ENCODE results near the gene STPG3. TPM values are rescaled to one million over a fixed set of nuclear protein-coding genes. Genes with fewer than 3 reads are reported as not detected.

The STPG3 gene
- total and polyA plus RNA-seq, 4 donors: not detected

- H3K9me3 ChIP-seq (ENCODE audit: control insufficient read depth in 4 of 4, low read length in 3 of 4): no peaks in the 10 kb centered on the region
- H3K4me3 ChIP-seq (ENCODE audit: low read depth in 1 of 3, low read length in 3 of 3): no peak overlapping the region
- no peak for DNase-seq (ENCODE audit: low spot score)
- no peak overlapping the region for H3K27ac ChIP-seq (ENCODE audit: low read depth in 1 of 2, low read length in 2 of 2)
- H3K9ac ChIP-seq (ENCODE audit: low read depth in 1 of 2, low read length in 2 of 2): no peak overlapping the region
- 78% methylated on average over 18 of the region's 18 CpGs for WGBS
- H3K27me3 ChIP-seq (ENCODE audit: control insufficient read depth in 4 of 4, insufficient read depth in 4 of 4, low read length in 3 of 4): no peaks in the 10 kb centered on the region
- TF ChIP-seq MAX (IDR thresholded peaks at IDR 0.05) (no peak), HNF4A (conservative IDR thresholded peaks at IDR 0.05) (no peak), RAD21 (IDR thresholded peaks at IDR 0.05) (no peak), RXRA (IDR thresholded peaks at IDR 0.05) (no peak), EGR1 (IDR thresholded peaks at IDR 0.05; ENCODE audit: low read depth in 2 of 2) (no peak), ATF3 (IDR thresholded peaks at IDR 0.05) (no peak), HNF4G (IDR thresholded peaks at IDR 0.05) (no peak)
- H3K36me3 ChIP-seq (ENCODE audit: control insufficient read depth in 4 of 4, insufficient read depth in 3 of 4, low read depth in 1 of 4, low read length in 3 of 4): no peaks in the 10 kb centered on the region
- H3K4me1 ChIP-seq (ENCODE audit: control insufficient read depth in 4 of 4, insufficient read depth in 4 of 4, low read length in 3 of 4): peaks cover 5 to 22% (median 8%) of the 10 kb centered on the region in 4 donors
Observed at GRCh38 chr9:137234758-137235423, 16.2 kb upstream of the STPG3 start.

GRCh38 chr9:137235424-137236237 lies 15.5 kb upstream of the STPG3 start:
- H3K36me3 ChIP-seq (ENCODE audit: control insufficient read depth in 4 of 4, insufficient read depth in 3 of 4, low read depth in 1 of 4, low read length in 3 of 4): no peaks in the 10 kb centered on the region
- no peaks in the 10 kb centered on the region for H3K27me3 ChIP-seq (ENCODE audit: control insufficient read depth in 4 of 4, insufficient read depth in 4 of 4, low read length in 3 of 4)
- H3K27ac ChIP-seq (ENCODE audit: low read depth in 1 of 2, low read length in 2 of 2): no peak overlapping the region
- H3K4me1 ChIP-seq (ENCODE audit: control insufficient read depth in 4 of 4, insufficient read depth in 4 of 4, low read length in 3 of 4): peaks cover 5 to 26% (median 8%) of the 10 kb centered on the region in 4 donors
- 63% methylated on average over 35 of the region's 35 CpGs for whole genome bisulfite sequencing
- DNase-seq (ENCODE audit: low spot score): no peak
- H3K9ac ChIP-seq (ENCODE audit: low read depth in 1 of 2, low read length in 2 of 2): no peak overlapping the region
- TF ChIP-seq HNF4G (IDR thresholded peaks at IDR 0.05) (no peak), TAF1 (conservative IDR thresholded peaks at IDR 0.05) (no peak)
- no peaks in the 10 kb centered on the region for H3K9me3 ChIP-seq (ENCODE audit: control insufficient read depth in 4 of 4, low read length in 3 of 4)
- no peak overlapping the region for H3K4me3 ChIP-seq (ENCODE audit: low read depth in 1 of 3, low read length in 3 of 3)

GRCh38 chr9:137236238-137236935 lies 14.7 kb upstream of the STPG3 start:
- H3K4me3 ChIP-seq (ENCODE audit: low read depth in 1 of 3, low read length in 3 of 3): no peak overlapping the region

More at GRCh38 chr9:137236238-137236935, 14.7 kb upstream of the STPG3 start:
- Histone ChIP-seq H3K36me3 (ENCODE audit: control insufficient read depth in 4 of 4, insufficient read depth in 3 of 4, low read depth in 1 of 4, low read length in 3 of 4) (no peaks in the 10 kb centered on the region), H3K9me3 (ENCODE audit: control insufficient read depth in 4 of 4, low read length in 3 of 4) (no peaks in the 10 kb centered on the region), H3K27me3 (ENCODE audit: control insufficient read depth in 4 of 4, insufficient read depth in 4 of 4, low read length in 3 of 4) (no peaks in the 10 kb centered on the region), H3K4me1 (ENCODE audit: control insufficient read depth in 4 of 4, insufficient read depth in 4 of 4, low read length in 3 of 4) (peaks cover 5 to 26% (median 8%) of the 10 kb centered on the region in 4 donors), H3K27ac (ENCODE audit: low read depth in 1 of 2, low read length in 2 of 2) (no peak overlapping the region), H3K9ac (ENCODE audit: low read depth in 1 of 2, low read length in 2 of 2) (no peak overlapping the region)
- 13% methylated on average over 31 of the region's 31 CpGs for WGBS
- TF ChIP-seq ATF3 (IDR thresholded peaks at IDR 0.05) (no peak), MAX (IDR thresholded peaks at IDR 0.05) (no peak), GABPA (IDR thresholded peaks at IDR 0.05 in 1 of 2, conservative IDR thresholded peaks at IDR 0.05 in 1 of 2) (no peak), TAF1 (conservative IDR thresholded peaks at IDR 0.05) (no peak), RAD21 (IDR thresholded peaks at IDR 0.05) (peak; percentile 89 to 93), CTCF (IDR thresholded peaks at IDR 0.05; ENCODE audit: low read depth, low read length, missing input control) (peak; percentile 100)
- DNase-seq (ENCODE audit: low spot score): peak; percentile 92

Measured in liver (tissue), 9 donors.